Measurements from ENCODE around the gene TUT1. TPM values are rescaled to one million over a fixed set of nuclear protein-coding genes. Genes with fewer than 3 reads are reported as not detected.
A peak's percentile ranks its signal among the peaks of the same experiment; 100 is the strongest.

The TUT1 gene
- total and polyA plus RNA-seq, 2 of the 4 experiments (the other 2 are of a cell fraction): 4.3 to 10.1 TPM

- peak; percentile 11 for DNase-seq
- H2BK120ac ChIP-seq (ENCODE audit: low read depth, low read length): peak overlapping the region; percentile 87
- peak overlapping the region; percentile 92 for H2AK9ac ChIP-seq (replicated peaks; ENCODE audit: low read depth, low read length, poor library complexity)
- intact Hi-C loops (cut with micrococcal nuclease) (no loop called here), in situ Hi-C loops (cut with MboI; ENCODE audit: low sequenced_read_pairs) (loop anchor here (5.0 kb wide), 1 partner anchor 160 kb away; no protein-coding TSS in a partner anchor), dilution Hi-C loops (cut with HindIII; ENCODE audit: low sequenced_read_pairs, unreplicated experiment) (no loop called here)
- H2BK20ac ChIP-seq (ENCODE audit: low read depth, low read length): peak overlapping the region; percentile 80
- peak overlapping the region; percentile 91 for H2AK5ac ChIP-seq (ENCODE audit: low read depth, low read length)
- H3K23ac ChIP-seq (ENCODE audit: low read depth, low read length): peak overlapping the region; percentile 55; the same call in 1 of the 2 replicates
- POLR2A ChIA-PET (ENCODE audit: unreplicated experiment): interaction anchor here (0.6 kb wide), 1 partner anchor 108 kb away, joined by 3 read pairs; the partner anchor contains the start of gene C11orf98
- H3K36me3 ChIP-seq (ENCODE audit: control insufficient read depth, insufficient read depth, low read length): peaks cover 19% of the 10 kb centered on the region
- H3K9ac ChIP-seq (ENCODE audit: low read depth, low read length): peak overlapping the region; percentile 8; the same call in 1 of the 2 replicates
- no peak for TF ChIP-seq NFE2L2 (IDR thresholded peaks at IDR 0.05; ENCODE audit: low read depth, low read length)
- TF ChIP-seq CHD1 (IDR thresholded peaks at IDR 0.05; ENCODE audit: low read depth, low read length): no peak
- no peak for TF ChIP-seq BHLHE40 (IDR thresholded peaks at IDR 0.05; ENCODE audit: low read depth, low read length)
- TF ChIP-seq RCOR1 (IDR thresholded peaks at IDR 0.05; ENCODE audit: insufficient replicate concordance, low read length): no peak
- TF ChIP-seq MXI1 (IDR thresholded peaks at IDR 0.05; ENCODE audit: borderline replicate concordance, low read depth, low read length): no peak
- no peak for TF ChIP-seq FOS (IDR thresholded peaks at IDR 0.05; ENCODE audit: low read depth, low read length)
- no peak for TF ChIP-seq MAFK (IDR thresholded peaks at IDR 0.05; ENCODE audit: low read depth, low read length)
- TF ChIP-seq MAZ (IDR thresholded peaks at IDR 0.05; ENCODE audit: borderline replicate concordance, low read depth, low read length): no peak
- no peak for TF ChIP-seq USF2 (IDR thresholded peaks at IDR 0.05; ENCODE audit: low read depth, low read length)
- TF ChIP-seq POLR2A (IDR thresholded peaks at IDR 0.05; ENCODE audit: low read depth, low read length): no peak
- no peak for TF ChIP-seq RAD21 (IDR thresholded peaks at IDR 0.05; ENCODE audit: low read length)
- no peak for TF ChIP-seq CTCF (conservative IDR thresholded peaks at IDR 0.05; ENCODE audit: low read depth, low read length)
- no peak for TF ChIP-seq RFX5 (IDR thresholded peaks at IDR 0.05; ENCODE audit: low read depth, low read length)
- no peak for TF ChIP-seq CEBPB (IDR thresholded peaks at IDR 0.05; ENCODE audit: low read depth, low read length)
- peak overlapping the region; percentile 95 for H3K4ac ChIP-seq (ENCODE audit: low read depth, low read length)
- H2BK15ac ChIP-seq (ENCODE audit: low read depth, low read length): peak overlapping the region; percentile 59; the same call in 2 of the 3 replicates
- H3K9me3 ChIP-seq (ENCODE audit: control insufficient read depth, insufficient read depth, low read length): no peaks in the 10 kb centered on the region
- H3K4me3 ChIP-seq (ENCODE audit: insufficient read depth, low read depth, low read length): no peak overlapping the region
- CTCF ChIA-PET: interaction anchor here (0.6 to 2.7 kb wide), 4 partner anchors 15 to 162 kb away, joined by 3 to 9 read pairs (median 7); no protein-coding TSS in a partner anchor
- peak overlapping the region; percentile 83; the same call in 1 of the 2 replicates for H3K56ac ChIP-seq (ENCODE audit: extremely low read depth, insufficient read depth, low read length)
- H4K5ac ChIP-seq (ENCODE audit: low read depth, low read length): peak overlapping the region; percentile 29; the same call in 1 of the 2 replicates
- BruUV-seq (replicated peaks): no TSS peak
- WGBS, 2 experiments (ENCODE audit: extremely low coverage in 2 of 2, insufficient read length in 1 of 2): 50% methylated on average over 1 of the region's 3 CpGs; no CpG with 5 or more reads in 1 of the 2 experiments
- H4K91ac ChIP-seq (ENCODE audit: insufficient read depth, low read depth, low read length): peak overlapping the region; percentile 85
- peaks cover 21 to 45% of the 10 kb centered on the region in 2 experiments for H3K79me1 ChIP-seq (ENCODE audit: low read depth in 1 of 2, low read length in 2 of 2)
- H3K9me1 ChIP-seq (ENCODE audit: insufficient read depth, low read length): peaks cover 24% of the 10 kb centered on the region
- peak overlapping the region; percentile 78 for H3K27ac ChIP-seq (ENCODE audit: insufficient read depth, low read length)
- H2AFZ ChIP-seq (replicated peaks; ENCODE audit: low read length, poor library complexity): peak overlapping the region; percentile 82
- H4K20me1 ChIP-seq (ENCODE audit: insufficient read depth, low read length): peaks cover 38% of the 10 kb centered on the region
- peak overlapping the region; percentile 87 for H2BK5ac ChIP-seq (ENCODE audit: low read depth, low read length, poor library complexity, severe bottlenecking)
- ATAC-seq (ENCODE audit: low read depth): no peak
- peak overlapping the region; percentile 31 for H3K14ac ChIP-seq (replicated peaks; ENCODE audit: low read depth, low read length)
- peak overlapping the region; percentile 1 to 87; a peak in 3 of 4 replicates for H4K8ac ChIP-seq (ENCODE audit: low read depth in 2 of 2, low read length in 2 of 2)
- H3K4me1 ChIP-seq (ENCODE audit: control insufficient read depth, insufficient read depth, low read length): peaks cover 36% of the 10 kb centered on the region
- peak overlapping the region; percentile 4; the same call in 1 of the 2 replicates for H3K4me2 ChIP-seq (ENCODE audit: low read depth, low read length)
- H3K27me3 ChIP-seq (ENCODE audit: control insufficient read depth, insufficient read depth, low read length): no peaks in the 10 kb centered on the region
- H3K18ac ChIP-seq (ENCODE audit: low read depth, low read length): peak overlapping the region; percentile 10; the same call in 1 of the 2 replicates
Measured at GRCh38 chr11:62556875-62557631, 34.3 kb downstream of the TUT1 start.
